ENCODE data around the gene DUS1L.

Gene DUS1L

GRCh38 chr17:82065193-82065637, 389 bp downstream of the DUS1L start:
- Histone ChIP-seq H3K4me2 (ENCODE audit: low read length) (peak overlapping the region; percentile 96), H3K36me3 (replicated peaks; ENCODE audit: low read depth, low read length) (peaks cover 15% of the 10 kb centered on the region), H3K79me2 (ENCODE audit: low read length) (peaks cover 28% of the 10 kb centered on the region), H3K27me3 (ENCODE audit: low read depth, low read length) (no peaks in the 10 kb centered on the region), H3K27ac (ENCODE audit: low read length) (peak overlapping the region; percentile 35), H3K4me3 (ENCODE audit: low read length) (peak overlapping the region; percentile 100), H3K9me3 (ENCODE audit: insufficient read depth, low read length) (no peaks in the 10 kb centered on the region), H2AFZ (ENCODE audit: low read depth, low read length) (no peak overlapping the region), H3K4me1 (ENCODE audit: low read length) (peaks cover 14% of the 10 kb centered on the region), H3K9ac (ENCODE audit: low read length) (peak overlapping the region; percentile 97), H4K20me1 (ENCODE audit: insufficient read depth, low read length) (no peaks in the 10 kb centered on the region)
- TF ChIP-seq EZH2phosphoT487 (IDR thresholded peaks at IDR 0.05; ENCODE audit: low read depth) (no peak), CTCF (IDR thresholded peaks at IDR 0.05; ENCODE audit: low read depth, low read length) (no peak)

- H3K27ac ChIP-seq (ENCODE audit: low read length) = peak overlapping the region; percentile 35
- H3K4me2 ChIP-seq (ENCODE audit: low read length) = peak overlapping the region; percentile 96
- no peak overlapping the region for H2AFZ ChIP-seq (ENCODE audit: low read depth, low read length)
- H3K4me1 ChIP-seq (ENCODE audit: low read length) = peaks cover 14% of the 10 kb centered on the region
- peaks cover 18% of the 10 kb centered on the region for H3K36me3 ChIP-seq (replicated peaks; ENCODE audit: low read depth, low read length)
- peaks cover 28% of the 10 kb centered on the region for H3K79me2 ChIP-seq (ENCODE audit: low read length)
- no peak for TF ChIP-seq CTCF (IDR thresholded peaks at IDR 0.05; ENCODE audit: low read depth, low read length)
- TF ChIP-seq EZH2phosphoT487 (IDR thresholded peaks at IDR 0.05; ENCODE audit: low read depth) = no peak
- H3K27me3 ChIP-seq (ENCODE audit: low read depth, low read length) = no peaks in the 10 kb centered on the region
- H3K9me3 ChIP-seq (ENCODE audit: insufficient read depth, low read length) = no peaks in the 10 kb centered on the region
- peak overlapping the region; percentile 97 for H3K9ac ChIP-seq (ENCODE audit: low read length)
- peak overlapping the region; percentile 100 for H3K4me3 ChIP-seq (ENCODE audit: low read length)
- H4K20me1 ChIP-seq (ENCODE audit: insufficient read depth, low read length) = no peaks in the 10 kb centered on the region
Measured at GRCh38 chr17:82064433-82065192, 991 bp downstream of the DUS1L start.

- Histone ChIP-seq H4K20me1 (ENCODE audit: insufficient read depth, low read length) (no peaks in the 10 kb centered on the region), H3K4me3 (ENCODE audit: low read length) (peak overlapping the region; percentile 100), H3K27ac (ENCODE audit: low read length) (no peak overlapping the region), H3K27me3 (ENCODE audit: low read depth, low read length) (no peaks in the 10 kb centered on the region), H3K9me3 (ENCODE audit: insufficient read depth, low read length) (no peaks in the 10 kb centered on the region), H3K4me2 (ENCODE audit: low read length) (peak overlapping the region; percentile 96), H3K79me2 (ENCODE audit: low read length) (peaks cover 28% of the 10 kb centered on the region), H3K4me1 (ENCODE audit: low read length) (peaks cover 14% of the 10 kb centered on the region), H3K9ac (ENCODE audit: low read length) (no peak overlapping the region; the same call in 1 of the 2 replicates), H3K36me3 (replicated peaks; ENCODE audit: low read depth, low read length) (peaks cover 22% of the 10 kb centered on the region), H2AFZ (ENCODE audit: low read depth, low read length) (no peak overlapping the region)
- TF ChIP-seq EZH2phosphoT487 (IDR thresholded peaks at IDR 0.05; ENCODE audit: low read depth) (no peak), CTCF (IDR thresholded peaks at IDR 0.05; ENCODE audit: low read depth, low read length) (no peak)
Measured at GRCh38 chr17:82063424-82064415, 1.9 kb downstream of the DUS1L start.

GRCh38 chr17:82062984-82063368, 2.6 kb downstream of the DUS1L start:
- peaks cover 26% of the 10 kb centered on the region for H3K36me3 ChIP-seq (replicated peaks; ENCODE audit: low read depth, low read length)

More at GRCh38 chr17:82062984-82063368, 2.6 kb downstream of the DUS1L start:
- H3K9ac ChIP-seq (ENCODE audit: low read length) = no peak overlapping the region
- no peaks in the 10 kb centered on the region for H4K20me1 ChIP-seq (ENCODE audit: insufficient read depth, low read length)
- no peak overlapping the region for H3K4me2 ChIP-seq (ENCODE audit: low read length)
- H3K4me1 ChIP-seq (ENCODE audit: low read length) = peaks cover 14% of the 10 kb centered on the region
- H3K27ac ChIP-seq (ENCODE audit: low read length) = no peak overlapping the region
- no peak overlapping the region for H2AFZ ChIP-seq (ENCODE audit: low read depth, low read length)
- H3K9me3 ChIP-seq (ENCODE audit: insufficient read depth, low read length) = no peaks in the 10 kb centered on the region
- no peaks in the 10 kb centered on the region for H3K27me3 ChIP-seq (ENCODE audit: low read depth, low read length)
- H3K79me2 ChIP-seq (ENCODE audit: low read length) = peaks cover 28% of the 10 kb centered on the region
- no peak overlapping the region for H3K4me3 ChIP-seq (ENCODE audit: low read length)
- TF ChIP-seq EZH2phosphoT487 (IDR thresholded peaks at IDR 0.05; ENCODE audit: low read depth) (no peak), CTCF (IDR thresholded peaks at IDR 0.05; ENCODE audit: low read depth, low read length) (no peak)
